Neural progenitor cell (in vitro differentiated cells): ENCODE measurements around the gene KRI1. TPM values are rescaled to one million over a fixed set of nuclear protein-coding genes. Genes with fewer than 3 reads are reported as not detected.

Experiments
- DNase-seq: peaks from one replicate; pipeline ENCODE4 v3.0.0-alpha.2; 2016; ENCODE audit warnings: low spot score
- H2AFZ ChIP-seq: fragments of 200-600 bp; sonication (generic); replicated peaks from 2 replicates; pipeline ENCODE4 v1.6.1; 2016; ENCODE audit warnings: antibody characterized with exemption
- H3F3A ChIP-seq: fragments of 200-600 bp; sonication (generic); 2 replicates; pipeline ENCODE4 v1.6.1; 2016; ENCODE audit warnings: antibody characterized with exemption, low read depth
- H3K27ac ChIP-seq: fragments of 200-600 bp; sonication (generic); 2 replicates; pipeline ENCODE4 v1.5.1; 2016; ENCODE audit warnings: mild to moderate bottlenecking
- H3K27me3 ChIP-seq: fragments of 200-600 bp; sonication (generic); 2 replicates; pipeline ENCODE4 v1.6.1; 2016; ENCODE audit warnings: mild to moderate bottlenecking, moderate library complexity
- H3K36me3 ChIP-seq: fragments of 200-600 bp; sonication (generic); 2 replicates; pipeline ENCODE4 v1.5.1; 2016
- H3K4me1 ChIP-seq: fragments of 200-600 bp; sonication (generic); 2 replicates; pipeline ENCODE4 v1.6.1; 2016; ENCODE audit warnings: mixed run types
- H3K4me2 ChIP-seq: fragments of 200-600 bp; sonication (generic); 2 replicates; pipeline ENCODE4 v1.6.1; 2016
- H3K4me3 ChIP-seq: fragments of 200-600 bp; sonication (generic); 2 replicates; pipeline ENCODE4 v1.5.1; 2016
- H3K79me2 ChIP-seq: fragments of 200-600 bp; sonication (generic); 2 replicates; pipeline ENCODE4 v1.6.1; 2016; ENCODE audit warnings: low read depth
- H3K9ac ChIP-seq: fragments of 200-600 bp; sonication (generic); 2 replicates; pipeline ENCODE4 v1.6.1; 2016
- H3K9me3 ChIP-seq: fragments of 200-600 bp; sonication (generic); 2 replicates; pipeline ENCODE4 v1.5.1; 2016; ENCODE audit warnings: low read depth
- H4K20me1 ChIP-seq: fragments of 200-600 bp; sonication (generic); 2 replicates; pipeline ENCODE4 v1.6.1; 2016; ENCODE audit warnings: low read depth
- H3K27ac Mint-ChIP-seq: 3 replicates; pipeline ENCODE4 v1.8.0; 2021; ENCODE audit warnings: mixed read lengths
- H3K27me3 Mint-ChIP-seq: 2 replicates; pipeline ENCODE4 v1.8.0; 2022; ENCODE audit warnings: low read depth, mild to moderate bottlenecking, inconsistent platforms, moderate library complexity, mixed read lengths; ENCODE audit not compliant: insufficient read depth
- H3K36me3 Mint-ChIP-seq: 3 replicates; pipeline ENCODE4 v1.8.0; 2021; ENCODE audit warnings: mixed read lengths
- H3K4me1 Mint-ChIP-seq: 3 replicates; pipeline ENCODE4 v1.8.0; 2021; ENCODE audit warnings: mixed read lengths
- H3K4me3 Mint-ChIP-seq: 3 replicates; pipeline ENCODE4 v1.8.0; 2021; ENCODE audit warnings: mild to moderate bottlenecking, moderate library complexity, mixed read lengths
- H3K9me3 Mint-ChIP-seq: 3 replicates; pipeline ENCODE4 v1.8.0; 2020; ENCODE audit warnings: mixed read lengths
- CTCF ChIP-seq: fragments of 200-600 bp; sonication (generic); IDR thresholded peaks from 2 replicates; pipeline ENCODE4 v1.5.1; 2017; ENCODE audit warnings: antibody characterized with exemption, mild to moderate bottlenecking
- EZH2 ChIP-seq: fragments of 200-600 bp; sonication (generic); IDR thresholded peaks from 2 replicates; pipeline ENCODE4 v1.6.1; 2017; ENCODE audit warnings: antibody characterized with exemption, mild to moderate bottlenecking, moderate library complexity
- EZH2phosphoT487 ChIP-seq: fragments of 200-600 bp; sonication (generic); IDR thresholded peaks from 2 replicates; pipeline ENCODE4 v1.6.1; 2017; ENCODE audit warnings: antibody characterized with exemption
- total RNA-seq: library from RNA; depleted of rRNA; stranded (reverse); fragments of >200 nt; gene quantifications from 2 replicates; pipeline ENCODE4 v1.2.3, GENCODE V29; 2015; ENCODE audit warnings: low replicate concordance

Gene KRI1
- total RNA-seq, 1 donor from 2014 or later: 16.4 TPM

GRCh38 chr19:10593820-10594637 is 28.2 kb upstream of the KRI1 start:
- H3K4me1 Mint-ChIP-seq: peaks cover 8% of the 10 kb centered on the region
- H3F3A ChIP-seq: no peaks in the 10 kb centered on the region
- peak overlapping the region; percentile 38 for H3K27ac Mint-ChIP-seq
- no peaks in the 10 kb centered on the region for H3K9me3 Mint-ChIP-seq
- H4K20me1 ChIP-seq: no peaks in the 10 kb centered on the region
- H3K4me3 Mint-ChIP-seq: peak overlapping the region; percentile 58
- H3K36me3 Mint-ChIP-seq: no peaks in the 10 kb centered on the region
- no peaks in the 10 kb centered on the region for H3K79me2 ChIP-seq
- no peak for DNase-seq
- peaks cover 10% of the 10 kb centered on the region for H3K27me3 Mint-ChIP-seq
- H3K4me3 ChIP-seq: no peak overlapping the region
- H3K9me3 ChIP-seq: no peaks in the 10 kb centered on the region
- no peaks in the 10 kb centered on the region for H3K27me3 ChIP-seq
- H3K36me3 ChIP-seq: no peaks in the 10 kb centered on the region
- no peaks in the 10 kb centered on the region for H3K4me1 ChIP-seq
- H3K27ac ChIP-seq: no peak overlapping the region
- no peak overlapping the region for H3K4me2 ChIP-seq
- H3K9ac ChIP-seq: no peak overlapping the region
- TF ChIP-seq CTCF: no peak
- TF ChIP-seq EZH2: no peak
- TF ChIP-seq EZH2phosphoT487: no peak
- no peak overlapping the region for H2AFZ ChIP-seq

- H3K27ac Mint-ChIP-seq: no peak overlapping the region
- H3K4me1 Mint-ChIP-seq: peaks cover 8% of the 10 kb centered on the region
These were observed 27.3 kb upstream of the KRI1 start for GRCh38 chr19:10593148-10593547.

GRCh38 chr19:10587839-10588150 is 22.0 kb upstream of the KRI1 start:
- H3K9ac ChIP-seq: no peak overlapping the region
- no peaks in the 10 kb centered on the region for H3K9me3 ChIP-seq
- no peak overlapping the region for H2AFZ ChIP-seq
- no peak overlapping the region for H3K27ac ChIP-seq
- H3K79me2 ChIP-seq: no peaks in the 10 kb centered on the region
- no peaks in the 10 kb centered on the region for H3K4me1 ChIP-seq
- no peaks in the 10 kb centered on the region for H3K36me3 Mint-ChIP-seq
- H3F3A ChIP-seq: no peaks in the 10 kb centered on the region
- H3K27ac Mint-ChIP-seq: no peak overlapping the region
- no peaks in the 10 kb centered on the region for H3K4me1 Mint-ChIP-seq
- H3K27me3 Mint-ChIP-seq: peaks cover 24% of the 10 kb centered on the region
- no peak overlapping the region for H3K4me2 ChIP-seq
- no peaks in the 10 kb centered on the region for H3K36me3 ChIP-seq
- no peak for DNase-seq
- H4K20me1 ChIP-seq: no peaks in the 10 kb centered on the region
- H3K4me3 Mint-ChIP-seq: peak overlapping the region; percentile 2
- TF ChIP-seq EZH2phosphoT487 (no peak), CTCF (no peak), EZH2 (no peak)
- H3K9me3 Mint-ChIP-seq: no peaks in the 10 kb centered on the region
- H3K4me3 ChIP-seq: no peak overlapping the region
- peaks cover 27% of the 10 kb centered on the region for H3K27me3 ChIP-seq

More at GRCh38 chr19:10593148-10593547, 27.3 kb upstream of the KRI1 start:
- Histone ChIP-seq H3K9ac (no peak overlapping the region), H3K79me2 (no peaks in the 10 kb centered on the region), H3K4me2 (no peak overlapping the region), H3F3A (no peaks in the 10 kb centered on the region), H3K36me3 (no peaks in the 10 kb centered on the region), H3K4me3 (no peak overlapping the region), H3K9me3 (no peaks in the 10 kb centered on the region), H3K4me1 (no peaks in the 10 kb centered on the region), H4K20me1 (no peaks in the 10 kb centered on the region), H2AFZ (no peak overlapping the region), H3K27ac (no peak overlapping the region), H3K27me3 (peaks cover 6% of the 10 kb centered on the region)
- Mint-ChIP-seq H3K27me3 (peaks cover 10% of the 10 kb centered on the region), H3K4me3 (no peak overlapping the region), H3K36me3 (no peaks in the 10 kb centered on the region), H3K9me3 (no peaks in the 10 kb centered on the region)
- DNase-seq: no peak
- TF ChIP-seq CTCF (no peak), EZH2phosphoT487 (no peak), EZH2 (no peak)
